Measurements from ENCODE around the gene SIRT1. TPM values are rescaled to one million over a fixed set of nuclear protein-coding genes. Genes with fewer than 3 reads are reported as not detected.
A peak's percentile ranks its signal among the peaks of the same experiment; 100 is the strongest.
"Not testable (repeated sequence)": the region's sequence is repeated elsewhere in the genome, so short reads cannot be mapped to it uniquely, and the experiment has no call there.

Gene SIRT1
- total and polyA plus RNA-seq, 2 of the 8 experiments (the other 6 are each of a cell fraction or from before 2014, with no cell fraction given), result 22.6 to 70.9 TPM

- H3K27me3 ChIP-seq (replicated peaks in 1 of 4; ENCODE audit: control insufficient read depth in 3 of 4, extremely low read depth in 1 of 4, insufficient read depth in 3 of 4, low read length in 3 of 4); H3K23me2 ChIP-seq (ENCODE audit: low read depth, low read length); H4K5ac ChIP-seq (ENCODE audit: insufficient read length, low read depth, low read length); H3K56ac ChIP-seq (replicated peaks; ENCODE audit: insufficient read length, low read depth, low read length); H3K23ac ChIP-seq (ENCODE audit: insufficient read length); H3K9me3 ChIP-seq (ENCODE audit: insufficient read depth in 2 of 2, low read depth in 1 of 2, low read length in 1 of 2); H4K20me1 ChIP-seq (replicated peaks in 1 of 2; ENCODE audit: control insufficient read depth in 1 of 2, insufficient read depth in 2 of 2, low read length in 2 of 2); H4K8ac ChIP-seq (ENCODE audit: extremely low read depth, insufficient read depth, low read length); FAIRE-seq; H3K9ac ChIP-seq (replicated peaks in 1 of 4; ENCODE audit: extremely low read depth in 1 of 4, low read depth in 3 of 4, low read length in 3 of 4); H3K4me2 ChIP-seq (ENCODE audit: insufficient read depth in 1 of 2, low read depth in 2 of 2, low read length in 2 of 2); H3K79me1 ChIP-seq (ENCODE audit: low read depth, low read length); H2BK20ac ChIP-seq (ENCODE audit: low read length); H3K27ac ChIP-seq (ENCODE audit: low read depth, low read length); H4K91ac ChIP-seq (replicated peaks; ENCODE audit: insufficient read length, low read length); CTCF ChIA-PET (ENCODE audit: partially characterized antibody); H2AFZ ChIP-seq (ENCODE audit: low read length); H3K4me1 ChIP-seq (replicated peaks in 1 of 4; ENCODE audit: control insufficient read depth in 3 of 4, insufficient read depth in 4 of 4, low read length in 3 of 4); H3K4ac ChIP-seq (replicated peaks; ENCODE audit: insufficient read length, low read depth, low read length); H2BK120ac ChIP-seq (replicated peaks; ENCODE audit: low read depth, low read length); H3K36me3 ChIP-seq (ENCODE audit: control insufficient read depth in 2 of 4, insufficient read depth in 4 of 4, low read length in 3 of 4); H2BK5ac ChIP-seq (ENCODE audit: low read depth, low read length); H2BK15ac ChIP-seq (ENCODE audit: low read length); H2BK12ac ChIP-seq (ENCODE audit: low read depth, low read length); H3K4me3 ChIP-seq (ENCODE audit: extremely low read depth in 1 of 4, insufficient read depth in 2 of 4, low read depth in 3 of 4, low read length in 4 of 4); H3K14ac ChIP-seq (ENCODE audit: insufficient read length); H3K18ac ChIP-seq (ENCODE audit: extremely low read depth, low read length); H3K79me2 ChIP-seq (ENCODE audit: control insufficient read depth in 1 of 2, insufficient read depth in 2 of 2, low read length in 2 of 2); H2AK5ac ChIP-seq (ENCODE audit: low read depth, low read length): not testable (repeated sequence)
- 75% methylated on average over 3 of the region's 6 CpGs; no CpG with 5 or more reads in 1 of the 2 experiments for WGBS, 2 experiments (ENCODE audit: extremely low coverage in 1 of 2, insufficient coverage in 1 of 2, insufficient read length in 1 of 2, insufficient replicate concordance in 2 of 2, low coverage in 1 of 2, low lambda C conversion rate in 2 of 2, missing lambda C conversion rate in 1 of 2)
- peak in 1 of 2 experiments; percentile 33 for DNase-seq (ENCODE audit: low read depth in 1 of 2, low spot score in 2 of 2)
- POLR2A ChIA-PET (ENCODE audit: partially characterized antibody), result interaction anchor here (1.0 kb wide), 1 partner anchor 8 kb away, joined by 3 read pairs; no protein-coding TSS in a partner anchor
Observed at GRCh38 chr10:67835541-67836394, 48.7 kb upstream of the SIRT1 start.

Measured in H1 (cell line).